Ovary (tissue), 9 donors: ENCODE data around the gene RAP1GDS1. TPM values are rescaled to one million over a fixed set of nuclear protein-coding genes. Genes with fewer than 3 reads are reported as not detected.

Experiments used
- DNase-seq, 5 donors: peaks; one replicate each; pipeline ENCODE4 v3.0.0-alpha.2; 2019 to 2020
- H3K27ac ChIP-seq, 2 donors: fragments of 200-600 bp; one replicate each; pipeline versions ENCODE4 v1.5.1 to v1.8.0; 2019 to 2022
- H3K27me3 ChIP-seq: fragments of 200-600 bp; one replicate; pipeline ENCODE4 v1.8.0; 2022
- H3K36me3 ChIP-seq: fragments of 200-600 bp; sonication (generic); one replicate; pipeline ENCODE4 v1.5.1; 2019
- H3K4me1 ChIP-seq: one replicate; pipeline ENCODE4 v1.8.1; 2013; ENCODE audit warnings: mild to moderate bottlenecking, moderate library complexity; ENCODE audit not compliant: insufficient read depth
- H3K4me3 ChIP-seq: fragments of 200-600 bp; sonication (generic); one replicate; pipeline ENCODE4 v1.5.1; 2017
- H3K9me3 ChIP-seq, 2 donors: fragments of 200-600 bp in 1 of 2; sonication (generic) in 1 of 2; one replicate each; pipeline versions ENCODE4 v1.5.1 to v1.8.1; 2013 to 2019; ENCODE audit warnings: mild to moderate bottlenecking in 1 of 2, moderate library complexity in 1 of 2
- EP300 ChIP-seq: sonication (generic); formaldehyde crosslinking; IDR thresholded peaks from one replicate; pipeline ENCODE4 v1.6.1; 2017; ENCODE audit warnings: antibody characterized with exemption
- POLR2A ChIP-seq: fragments of 450-650 bp; IDR thresholded peaks from one replicate; pipeline ENCODE4 v1.6.1; 2017; ENCODE audit warnings: antibody characterized with exemption, mild to moderate bottlenecking, moderate library complexity
- WGBS, 3 donors: extraction: QIAGEN DNeasy Blood & Tissue Kit in 1 of 3; methylation state at CpG; one replicate each; pipeline versions ENCODE4 v1.1.5 to v1.1.7; 2013 to 2017; 5-methylcytosine and 5-hydroxymethylcytosine counted together
- intact Hi-C, 4 donors: fragments of 100-400 bp; cut with DNase I; formaldehyde crosslinking; loops; one replicate each; pipeline versions ENCODE4 v1.11.0 to v1.15.1; 2022 to 2023
- polyA plus RNA-seq, 2 donors: library from polyadenylated mRNA; stranded (reverse); fragments of 200-250 nt in 1 of 2; fragments of 350-450 nt in 1 of 2; fragmentation: Illumina TruSeq in 1 of 2; extraction: RNeasy Lipid Tissue Mini Kit (QIAGEN cat#74804) in 1 of 2; gene quantifications; one replicate each; pipeline ENCODE4 v1.2.3, GENCODE V29; 2013 to 2014
- total RNA-seq, 7 donors: library from RNA; depleted of rRNA in 2 of 7; stranded (reverse); fragments of >200 nt in 2 of 7; fragmentation: NEBNext Ultra II Directional in 3 of 7; extraction: Animal tissue kit (Norgen Biotek cat#: 25700) in 3 of 7; gene quantifications; one replicate each; pipeline versions ENCODE4 v1.1.0 to v1.2.4, GENCODE V29; 2016 to 2023
- TF ChIP-seq, protein P1 (sequence below), 3 donors: fragments of 450-650 bp in 2 of 3; fragments of 200-600 bp in 1 of 3; IDR thresholded peaks; one replicate each; pipeline versions ENCODE4 v1.5.1 to v1.8.0; 2016 to 2022; ENCODE audit warnings: antibody characterized with exemption in 3 of 3, mild to moderate bottlenecking in 1 of 3
- donor health status: DM: no; HTN: no; CAD: no; lungs with moderate emphysema.
- donor health status: DM: no; HTN: no; CAD: no.
- donor health status: Bipolar disorder and iron deficiency.
- donor health status: DM: yes; HTN: yes; CAD: no.
- donor health status: DM: no; HTN: no; CAD: no.
- donor health status: DM: yes; HTN: yes; CAD: no.

RAP1GDS1 gene
- total and polyA plus RNA-seq, 9 donors, result 12.6 to 40.9 (median 24.9) TPM

DNA sequence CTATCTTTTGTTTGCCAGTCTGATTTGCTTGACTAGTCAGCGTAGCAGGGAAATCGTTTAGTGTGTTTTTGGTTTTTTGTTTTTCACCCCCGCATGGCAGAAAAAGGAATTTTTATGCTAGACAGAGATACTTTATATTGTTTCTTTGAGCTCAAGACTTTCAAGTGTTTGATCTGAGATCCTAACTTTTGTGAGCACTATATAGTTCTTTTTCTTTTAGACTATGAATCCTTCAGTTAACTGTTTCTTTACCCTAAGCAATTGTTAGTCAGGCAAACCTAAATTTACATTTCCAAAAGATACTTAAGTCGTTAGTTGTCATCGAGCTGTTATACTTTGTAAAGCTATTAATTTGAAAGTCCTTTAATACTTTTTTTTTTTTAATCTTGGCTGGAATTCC is 73.3 kb downstream of the RAP1GDS1 start:
- DNase-seq, result no peak
- no peaks in the 10 kb centered on the region for H3K9me3 ChIP-seq
- no peak overlapping the region for H3K27ac ChIP-seq
- no peak for TF ChIP-seq POLR2A
- no peak for TF ChIP-seq EP300
- TF ChIP-seq, protein P1, sequence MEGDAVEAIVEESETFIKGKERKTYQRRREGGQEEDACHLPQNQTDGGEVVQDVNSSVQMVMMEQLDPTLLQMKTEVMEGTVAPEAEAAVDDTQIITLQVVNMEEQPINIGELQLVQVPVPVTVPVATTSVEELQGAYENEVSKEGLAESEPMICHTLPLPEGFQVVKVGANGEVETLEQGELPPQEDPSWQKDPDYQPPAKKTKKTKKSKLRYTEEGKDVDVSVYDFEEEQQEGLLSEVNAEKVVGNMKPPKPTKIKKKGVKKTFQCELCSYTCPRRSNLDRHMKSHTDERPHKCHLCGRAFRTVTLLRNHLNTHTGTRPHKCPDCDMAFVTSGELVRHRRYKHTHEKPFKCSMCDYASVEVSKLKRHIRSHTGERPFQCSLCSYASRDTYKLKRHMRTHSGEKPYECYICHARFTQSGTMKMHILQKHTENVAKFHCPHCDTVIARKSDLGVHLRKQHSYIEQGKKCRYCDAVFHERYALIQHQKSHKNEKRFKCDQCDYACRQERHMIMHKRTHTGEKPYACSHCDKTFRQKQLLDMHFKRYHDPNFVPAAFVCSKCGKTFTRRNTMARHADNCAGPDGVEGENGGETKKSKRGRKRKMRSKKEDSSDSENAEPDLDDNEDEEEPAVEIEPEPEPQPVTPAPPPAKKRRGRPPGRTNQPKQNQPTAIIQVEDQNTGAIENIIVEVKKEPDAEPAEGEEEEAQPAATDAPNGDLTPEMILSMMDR (IDR thresholded peaks at IDR 0.05), result no peak
- H3K27me3 ChIP-seq, result no peaks in the 10 kb centered on the region
- no peaks in the 10 kb centered on the region for H3K36me3 ChIP-seq
- intact Hi-C loops, result no loop called here
- no peaks in the 10 kb centered on the region for H3K4me1 ChIP-seq
- no peak overlapping the region for H3K4me3 ChIP-seq
- WGBS, 3 donors, result 78 to 85% (median 81%) methylated on average over 5 of the region's 5 CpGs

DNA sequence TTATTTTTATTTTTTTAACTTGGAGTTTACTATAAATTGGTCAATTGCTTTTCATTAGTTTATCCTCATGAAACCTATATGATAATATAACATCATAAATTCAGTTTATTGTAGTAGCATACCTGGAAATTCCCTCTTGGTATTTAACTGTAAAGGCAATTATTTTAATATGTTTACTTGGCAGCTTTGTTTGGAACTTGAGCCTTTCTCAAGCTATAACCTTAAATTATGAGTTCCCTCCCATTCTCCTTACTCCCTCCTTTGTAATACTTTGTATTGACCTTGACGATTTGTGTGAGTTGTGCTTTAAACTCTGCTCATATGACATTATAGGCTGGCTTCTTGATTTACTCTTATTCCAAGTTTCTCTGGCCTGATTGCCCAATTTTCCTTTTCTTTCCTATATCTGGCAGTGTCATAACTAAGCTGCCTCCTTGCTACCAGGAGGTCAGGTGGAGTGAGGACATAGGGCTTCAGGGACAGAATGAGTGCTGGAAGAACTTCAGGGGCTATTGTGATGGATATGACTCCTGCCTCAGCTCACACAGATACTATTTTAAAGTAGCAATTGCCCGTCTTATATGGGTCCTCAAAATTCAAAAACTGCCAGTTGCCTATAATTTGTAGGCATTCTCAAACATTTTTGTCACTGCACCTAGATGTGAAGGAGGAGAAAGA is 77.7 kb downstream of the RAP1GDS1 start:
- intact Hi-C loops, result no loop called here
- DNase-seq, result no peak
- no peak overlapping the region for H3K4me3 ChIP-seq
- 73 to 79% (median 74%) methylated on average over 2 of the region's 2 CpGs for WGBS, 3 donors
- TF ChIP-seq, protein P1 (IDR thresholded peaks at IDR 0.05), result no peak
- no peak for TF ChIP-seq POLR2A
- TF ChIP-seq EP300, result no peak
- no peaks in the 10 kb centered on the region for H3K9me3 ChIP-seq
- no peak overlapping the region for H3K27ac ChIP-seq
- H3K27me3 ChIP-seq, result no peaks in the 10 kb centered on the region
- no peaks in the 10 kb centered on the region for H3K36me3 ChIP-seq
- no peaks in the 10 kb centered on the region for H3K4me1 ChIP-seq

DNA sequence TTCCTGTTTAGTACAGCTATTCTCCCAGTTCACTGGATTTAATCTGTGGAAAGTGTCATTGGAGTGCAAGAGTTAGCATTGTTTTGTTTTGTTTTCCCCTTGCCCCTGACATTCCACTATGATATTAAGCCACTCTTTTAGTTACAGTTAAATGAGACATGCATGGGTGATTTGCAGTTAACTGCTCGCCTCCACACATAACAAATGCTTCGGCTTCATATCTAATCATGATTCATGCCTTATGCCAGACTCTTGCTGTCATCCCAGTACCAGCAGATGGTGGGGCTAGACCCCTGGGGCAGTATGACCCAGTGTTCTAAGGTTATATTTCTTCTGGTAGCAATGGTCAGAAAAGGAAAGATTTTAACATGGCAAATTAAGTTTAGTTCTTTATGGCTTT is 80.1 kb downstream of the RAP1GDS1 start:
- H3K4me1 ChIP-seq, result no peaks in the 10 kb centered on the region
- H3K36me3 ChIP-seq, result no peaks in the 10 kb centered on the region
- H3K27me3 ChIP-seq, result no peaks in the 10 kb centered on the region
- WGBS, 3 donors, result 10 to 17% (median 11%) methylated on average over 2 of the region's 2 CpGs
- H3K27ac ChIP-seq, result no peak overlapping the region
- intact Hi-C loops, result no loop called here
- H3K9me3 ChIP-seq, result no peaks in the 10 kb centered on the region
- no peak overlapping the region for H3K4me3 ChIP-seq
- no peak for TF ChIP-seq EP300
- TF ChIP-seq, protein P1 (IDR thresholded peaks at IDR 0.05), result no peak
- no peak for TF ChIP-seq POLR2A
- no peak for DNase-seq

DNA sequence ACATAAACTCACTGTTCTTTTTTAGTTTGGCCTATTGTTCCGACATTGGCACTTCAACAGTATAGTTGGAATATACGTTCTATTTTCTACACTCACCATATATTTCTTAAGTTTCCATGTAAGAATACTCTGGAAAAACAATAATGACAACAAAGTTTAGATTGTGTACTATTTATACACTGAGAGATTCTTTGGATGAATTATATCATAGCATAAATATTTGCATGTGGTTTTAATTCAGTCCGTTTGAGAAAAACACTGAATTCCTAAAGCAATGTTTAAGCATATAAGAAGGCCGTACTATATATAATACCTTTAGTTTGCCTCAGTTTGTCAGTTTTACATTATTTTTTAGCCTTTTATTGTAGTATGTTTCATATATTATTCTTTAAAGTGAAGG is 82.4 kb downstream of the RAP1GDS1 start:
- H3K4me1 ChIP-seq, result no peaks in the 10 kb centered on the region
- intact Hi-C loops, result no loop called here
- H3K27ac ChIP-seq, result no peak overlapping the region
- TF ChIP-seq EP300 (no peak), POLR2A (no peak)
- TF ChIP-seq, protein P1 (IDR thresholded peaks at IDR 0.05), result no peak
- no peak overlapping the region for H3K4me3 ChIP-seq
- DNase-seq, result no peak
- WGBS, 3 donors, result 78 to 85% (median 85%) methylated on average over 4 of the region's 4 CpGs
- no peaks in the 10 kb centered on the region for H3K9me3 ChIP-seq
- no peaks in the 10 kb centered on the region for H3K36me3 ChIP-seq
- H3K27me3 ChIP-seq, result no peaks in the 10 kb centered on the region
